GM12873 (cell line): Measurements from ENCODE around the gene RPL38.

ENCODE experiments used
- TF ChIP-seq, protein P1 (sequence below): IDR thresholded peaks from 2 replicates; pipeline ENCODE4 v1.5.1; 2012; ENCODE audit warnings: low read depth, mild to moderate bottlenecking, moderate library complexity, low read length, control low read depth; ENCODE audit not compliant: insufficient read depth; ENCODE audit errors: missing control alignments

Gene RPL38

DNA sequence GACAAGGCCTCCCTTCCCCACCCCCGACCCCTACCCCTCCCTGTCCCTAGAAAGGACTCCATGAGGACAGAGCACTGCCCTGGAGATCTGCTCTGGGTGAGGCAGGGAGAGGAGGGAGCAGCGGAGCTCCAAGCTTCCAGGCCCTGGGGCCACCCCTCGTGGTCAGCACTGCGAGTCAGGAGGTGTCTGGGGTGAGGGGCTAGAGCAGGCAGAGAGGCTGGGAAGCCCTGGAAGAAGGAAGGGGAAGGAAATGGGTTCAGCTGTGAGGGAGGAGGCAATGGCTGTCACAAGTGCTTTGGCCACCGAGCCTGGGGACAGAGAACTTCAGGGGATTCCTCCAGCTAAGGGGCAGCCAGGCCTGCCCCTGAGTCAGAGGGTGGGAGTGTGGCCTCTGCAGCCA lies 42.4 kb downstream of the RPL38 start:
- TF ChIP-seq, protein P1, sequence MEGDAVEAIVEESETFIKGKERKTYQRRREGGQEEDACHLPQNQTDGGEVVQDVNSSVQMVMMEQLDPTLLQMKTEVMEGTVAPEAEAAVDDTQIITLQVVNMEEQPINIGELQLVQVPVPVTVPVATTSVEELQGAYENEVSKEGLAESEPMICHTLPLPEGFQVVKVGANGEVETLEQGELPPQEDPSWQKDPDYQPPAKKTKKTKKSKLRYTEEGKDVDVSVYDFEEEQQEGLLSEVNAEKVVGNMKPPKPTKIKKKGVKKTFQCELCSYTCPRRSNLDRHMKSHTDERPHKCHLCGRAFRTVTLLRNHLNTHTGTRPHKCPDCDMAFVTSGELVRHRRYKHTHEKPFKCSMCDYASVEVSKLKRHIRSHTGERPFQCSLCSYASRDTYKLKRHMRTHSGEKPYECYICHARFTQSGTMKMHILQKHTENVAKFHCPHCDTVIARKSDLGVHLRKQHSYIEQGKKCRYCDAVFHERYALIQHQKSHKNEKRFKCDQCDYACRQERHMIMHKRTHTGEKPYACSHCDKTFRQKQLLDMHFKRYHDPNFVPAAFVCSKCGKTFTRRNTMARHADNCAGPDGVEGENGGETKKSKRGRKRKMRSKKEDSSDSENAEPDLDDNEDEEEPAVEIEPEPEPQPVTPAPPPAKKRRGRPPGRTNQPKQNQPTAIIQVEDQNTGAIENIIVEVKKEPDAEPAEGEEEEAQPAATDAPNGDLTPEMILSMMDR = no peak

- TF ChIP-seq, protein P1 = no peak
These were observed 46.3 kb downstream of the RPL38 start for GRCh38 chr17:74249590-74250270.

GRCh38 chr17:74250324-74250995 lies 47.0 kb downstream of the RPL38 start:
- TF ChIP-seq, protein P1 = no peak

- TF ChIP-seq, protein P1 = no peak
These were observed 47.6 kb downstream of the RPL38 start for GRCh38 chr17:74251051-74251450.

GRCh38 chr17:74251569-74251968 lies 48.1 kb downstream of the RPL38 start:
- TF ChIP-seq, protein P1 = no peak

DNA sequence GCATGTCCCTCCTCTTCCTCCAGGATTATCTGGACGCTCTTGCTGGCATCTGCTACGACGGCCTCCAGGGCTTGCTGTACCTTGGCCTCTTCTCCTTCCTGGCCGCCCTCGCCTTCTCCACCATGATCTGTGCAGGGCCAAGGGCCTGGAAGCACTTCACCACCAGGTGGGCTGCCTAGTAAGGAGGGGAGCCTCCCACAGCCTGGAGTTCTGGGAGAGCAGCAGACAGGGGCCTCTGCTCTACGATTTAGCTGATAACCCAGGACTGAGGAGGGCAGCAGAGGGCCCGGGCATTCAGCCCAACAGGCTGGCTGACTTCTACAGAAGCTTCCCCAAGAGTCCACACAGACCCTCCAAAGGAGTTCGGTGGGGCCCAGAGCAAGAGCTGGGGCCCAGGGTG lies 48.7 kb downstream of the RPL38 start:
- TF ChIP-seq, protein P1 = no peak

DNA sequence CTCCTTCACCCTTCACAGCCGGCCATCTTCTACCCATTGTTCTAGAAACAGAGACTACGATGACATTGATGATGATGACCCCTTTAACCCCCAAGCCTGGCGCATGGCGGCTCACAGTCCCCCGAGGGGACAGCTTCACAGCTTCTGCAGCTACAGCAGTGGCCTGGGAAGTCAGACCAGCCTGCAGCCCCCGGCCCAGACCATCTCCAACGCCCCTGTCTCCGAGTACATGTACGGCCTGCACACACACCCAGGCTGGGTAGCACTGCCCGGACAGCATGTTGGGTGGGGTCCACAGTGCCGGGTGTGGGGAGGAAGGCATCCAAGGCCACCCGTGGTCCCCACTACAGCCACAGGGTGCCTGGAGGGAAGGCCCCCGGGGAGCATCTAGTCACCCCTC lies 49.6 kb downstream of the RPL38 start:
- TF ChIP-seq, protein P1 = no peak
